Measurements from ENCODE around the gene ID3. TPM values are rescaled to one million over a fixed set of nuclear protein-coding genes. Genes with fewer than 3 reads are reported as not detected.

The ID3 gene
- total and polyA plus RNA-seq, 9 of the 15 experiments (the other 6 are each of a cell fraction or from before 2014, with no cell fraction given), result 6.8 to 59.8 (median 23.5) TPM

GRCh38 chr1:23568608-23569383 is 9.5 kb upstream of the ID3 start (continued):
- TF ChIP-seq NKRF (IDR thresholded peaks at IDR 0.05; ENCODE audit: borderline replicate concordance), result peak; percentile 70; the same call in 1 of the 2 replicates
- peak; percentile 30 for TF ChIP-seq NCOA4 (IDR thresholded peaks at IDR 0.05; ENCODE audit: partially characterized antibody)
- TF ChIP-seq ETV6 (IDR thresholded peaks at IDR 0.05; ENCODE audit: borderline replicate concordance in 1 of 2, low read depth in 2 of 2, low read length in 1 of 2), result no peak
- no peak for TF ChIP-seq ETV6 (CRISPR knock-in tag; IDR thresholded peaks at IDR 0.05; ENCODE audit: borderline replicate concordance)
- TF ChIP-seq ZBTB40 (IDR thresholded peaks at IDR 0.05), result peak; percentile 71; the same call in 1 of the 2 replicates
- no peak for TF ChIP-seq ZBTB40 (CRISPR knock-in tag; IDR thresholded peaks at IDR 0.05)
- no peak for TF ChIP-seq NFE2 (IDR thresholded peaks at IDR 0.05; ENCODE audit: low read depth)
- peak; percentile 54; the same call in 1 of the 2 replicates for TF ChIP-seq EP400 (IDR thresholded peaks at IDR 0.05)
- no peak for TF ChIP-seq KLF1 (tag; IDR thresholded peaks at IDR 0.05)
- TF ChIP-seq TBP (optimal IDR thresholded peaks at IDR 0.05; ENCODE audit: low read depth, low read length), result no peak
- no peak for TF ChIP-seq ZNF253 (CRISPR knock-in tag; conservative IDR thresholded peaks at IDR 0.05)
- TF ChIP-seq AFF4 (CRISPR knock-in tag; IDR thresholded peaks at IDR 0.05), result no peak
- peak; percentile 87; the same call in 1 of the 2 replicates for TF ChIP-seq HLTF (IDR thresholded peaks at IDR 0.05)
